Measurements from ENCODE around the gene CELF4.

The CELF4 gene

DNA sequence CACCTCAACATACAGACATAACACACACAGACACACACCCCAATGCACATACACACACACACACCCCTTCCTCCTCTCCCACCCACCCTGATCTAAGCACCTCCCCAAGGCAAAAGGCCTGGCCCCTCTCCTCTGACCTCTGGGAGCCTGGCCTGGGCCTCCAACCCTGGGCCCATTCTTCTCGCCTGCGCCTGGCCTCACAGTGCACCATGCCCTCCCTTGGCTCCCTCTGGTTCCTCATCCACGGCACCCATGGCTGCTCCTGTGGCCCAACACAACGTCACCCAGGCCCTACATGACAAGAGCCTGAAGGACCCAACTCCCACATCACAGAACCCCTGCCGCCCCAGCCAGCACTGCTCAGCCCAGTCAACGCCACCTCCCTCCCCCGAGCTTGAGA is 281.3 kb downstream of the CELF4 start:
- Histone ChIP-seq H3K27me3 (ENCODE audit: insufficient read depth, low read length) (no peaks in the 10 kb centered on the region), H3K9me3 (ENCODE audit: low read length) (no peaks in the 10 kb centered on the region), H3K4me1 (ENCODE audit: insufficient read depth, low read length) (no peaks in the 10 kb centered on the region), H3K36me3 (ENCODE audit: insufficient read depth, low read length) (no peaks in the 10 kb centered on the region), H2AFZ (ENCODE audit: low read depth, low read length) (no peak overlapping the region), H3K4me3 (ENCODE audit: low read length) (no peak overlapping the region)

DNA sequence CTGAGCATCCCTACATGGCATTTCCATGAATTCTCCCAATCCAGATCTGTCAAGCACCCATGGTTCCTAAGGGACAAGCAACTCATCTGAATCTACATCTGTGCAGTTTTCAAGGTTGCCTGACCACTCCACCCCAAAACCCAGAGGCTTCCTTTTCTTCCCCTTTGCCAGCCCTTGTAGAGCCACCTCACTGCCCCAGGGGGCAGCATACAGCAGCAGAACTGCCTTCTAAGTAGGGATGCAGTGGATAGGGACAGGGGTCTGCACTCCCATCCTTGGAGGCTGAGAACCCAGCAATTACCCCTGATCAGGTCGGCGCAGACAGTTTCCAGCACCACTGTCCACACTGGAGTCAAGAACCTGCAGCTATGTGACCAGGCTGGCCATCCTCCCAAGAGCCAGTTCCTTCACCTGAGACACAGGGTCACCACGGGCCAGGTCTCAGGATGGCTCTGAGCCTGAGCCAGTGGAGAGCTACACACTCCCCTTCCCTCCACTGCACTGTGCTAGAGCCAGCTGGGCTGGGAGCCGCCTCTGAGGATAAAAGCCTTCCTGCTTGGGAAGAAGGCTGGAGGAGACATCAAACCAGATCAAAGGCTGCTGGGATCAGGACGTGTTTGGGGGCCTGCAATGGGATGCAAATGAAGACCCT is 283.1 kb downstream of the CELF4 start:
- Histone ChIP-seq H3K4me3 (ENCODE audit: low read length) (no peak overlapping the region), H3K27me3 (ENCODE audit: insufficient read depth, low read length) (no peaks in the 10 kb centered on the region), H3K36me3 (ENCODE audit: insufficient read depth, low read length) (no peaks in the 10 kb centered on the region), H3K4me1 (ENCODE audit: insufficient read depth, low read length) (peaks cover 2% of the 10 kb centered on the region), H3K9me3 (ENCODE audit: low read length) (no peaks in the 10 kb centered on the region), H2AFZ (ENCODE audit: low read depth, low read length) (no peak overlapping the region)

DNA sequence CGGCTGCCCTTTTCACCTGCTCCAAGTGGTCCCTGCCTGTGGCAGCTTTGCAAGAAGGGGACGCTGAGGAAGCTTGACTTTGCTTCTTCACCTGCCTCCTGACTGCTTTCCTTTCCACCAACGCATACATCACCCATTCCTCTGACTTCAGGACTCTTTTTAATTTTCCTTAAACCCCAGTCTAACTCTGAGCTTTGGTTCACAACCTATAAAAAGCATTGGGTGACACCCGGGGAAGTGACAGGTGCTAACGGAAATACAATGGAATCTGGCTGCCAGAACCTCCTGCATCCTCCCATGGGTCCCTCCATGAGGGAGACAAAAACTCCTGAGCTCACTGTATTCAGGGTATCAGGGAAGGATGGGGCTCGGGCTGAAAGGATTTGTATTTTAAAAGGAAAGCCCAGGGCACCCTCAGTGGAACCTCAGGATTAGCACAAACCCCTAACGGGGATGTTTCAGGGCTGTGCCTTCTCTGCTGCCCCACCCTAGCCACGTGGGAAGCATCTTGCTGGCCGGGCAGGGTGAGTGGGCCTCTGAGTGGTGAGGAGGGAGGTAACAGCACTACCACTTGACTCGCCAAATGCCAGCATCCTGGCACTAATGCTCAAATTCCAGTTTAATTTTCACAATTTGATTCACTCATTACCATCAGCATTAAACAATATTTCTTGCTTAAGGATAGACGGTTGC is 284.8 kb downstream of the CELF4 start:
- H3K4me1 ChIP-seq (ENCODE audit: insufficient read depth, low read length): peaks cover 5% of the 10 kb centered on the region
- no peaks in the 10 kb centered on the region for H3K9me3 ChIP-seq (ENCODE audit: low read length)
- no peaks in the 10 kb centered on the region for H3K27me3 ChIP-seq (ENCODE audit: insufficient read depth, low read length)
- H3K36me3 ChIP-seq (ENCODE audit: insufficient read depth, low read length): no peaks in the 10 kb centered on the region
- H3K4me3 ChIP-seq (ENCODE audit: low read length): no peak overlapping the region
- no peak overlapping the region for H2AFZ ChIP-seq (ENCODE audit: low read depth, low read length)

DNA sequence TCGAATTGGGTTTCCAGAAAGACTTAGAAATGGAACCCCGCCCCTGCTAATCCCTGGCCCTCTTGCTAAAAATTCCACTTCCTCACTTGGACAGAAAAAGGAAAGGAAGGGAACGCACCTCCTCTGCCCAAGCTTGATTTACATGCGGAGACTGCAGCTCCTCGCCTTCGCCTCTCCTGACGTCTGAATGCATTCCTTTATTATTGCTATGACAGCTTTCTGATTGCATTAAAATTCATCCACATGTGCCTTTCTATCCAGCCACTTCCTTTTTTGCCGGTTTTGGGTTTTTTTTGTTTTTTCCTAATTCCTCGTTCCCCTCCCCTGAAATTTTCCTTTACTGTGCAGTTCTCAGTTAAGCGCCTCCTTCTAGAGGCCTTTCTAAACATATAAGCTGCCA is 287.8 kb downstream of the CELF4 start:
- H3K4me1 ChIP-seq (ENCODE audit: insufficient read depth, low read length): peaks cover 5% of the 10 kb centered on the region
- H2AFZ ChIP-seq (ENCODE audit: low read depth, low read length): no peak overlapping the region
- H3K4me3 ChIP-seq (ENCODE audit: low read length): no peak overlapping the region
- H3K9me3 ChIP-seq (ENCODE audit: low read length): no peaks in the 10 kb centered on the region
- H3K36me3 ChIP-seq (ENCODE audit: insufficient read depth, low read length): no peaks in the 10 kb centered on the region
- H3K27me3 ChIP-seq (ENCODE audit: insufficient read depth, low read length): no peaks in the 10 kb centered on the region

DNA sequence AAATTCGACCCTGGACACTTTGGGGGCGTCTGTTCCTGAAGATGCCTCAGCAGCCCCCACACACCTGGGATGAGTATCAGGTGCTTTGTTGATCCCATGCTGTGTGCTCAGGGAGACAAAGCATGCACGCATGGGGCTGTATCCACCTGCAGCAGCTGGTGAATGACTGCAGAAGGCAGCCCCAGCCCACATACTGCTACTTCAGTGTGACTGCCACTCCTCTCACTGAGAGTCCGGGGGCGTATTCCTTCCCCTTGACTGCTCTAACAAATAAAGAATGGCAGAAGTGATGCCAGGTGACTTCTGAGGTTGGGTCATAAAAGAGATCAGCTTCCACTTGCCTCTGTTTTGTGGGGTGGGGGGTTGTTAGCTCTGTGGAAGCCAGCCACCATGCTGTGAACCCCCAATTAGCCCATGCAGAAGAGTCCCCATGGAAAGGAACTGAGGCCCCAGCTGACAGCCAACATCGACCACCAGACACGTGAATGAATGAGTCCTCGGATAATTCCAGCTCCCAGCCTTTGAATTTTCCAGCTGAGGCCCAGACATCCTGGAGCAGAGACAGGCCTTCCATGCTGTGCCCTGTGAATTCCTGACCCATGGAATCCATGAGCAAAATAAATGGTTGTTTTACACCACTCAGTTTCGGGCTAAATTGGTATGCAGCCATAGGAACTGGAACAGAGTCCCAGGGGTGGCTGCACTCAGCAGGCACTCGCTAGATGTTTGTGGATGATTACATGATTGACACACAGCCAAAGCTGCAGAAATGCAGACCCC is 289.3 kb downstream of the CELF4 start:
- H3K36me3 ChIP-seq (ENCODE audit: insufficient read depth, low read length): no peaks in the 10 kb centered on the region
- H2AFZ ChIP-seq (ENCODE audit: low read depth, low read length): no peak overlapping the region
- peaks cover 5% of the 10 kb centered on the region for H3K4me1 ChIP-seq (ENCODE audit: insufficient read depth, low read length)
- H3K27me3 ChIP-seq (ENCODE audit: insufficient read depth, low read length): no peaks in the 10 kb centered on the region
- no peaks in the 10 kb centered on the region for H3K9me3 ChIP-seq (ENCODE audit: low read length)
- H3K4me3 ChIP-seq (ENCODE audit: low read length): no peak overlapping the region

DNA sequence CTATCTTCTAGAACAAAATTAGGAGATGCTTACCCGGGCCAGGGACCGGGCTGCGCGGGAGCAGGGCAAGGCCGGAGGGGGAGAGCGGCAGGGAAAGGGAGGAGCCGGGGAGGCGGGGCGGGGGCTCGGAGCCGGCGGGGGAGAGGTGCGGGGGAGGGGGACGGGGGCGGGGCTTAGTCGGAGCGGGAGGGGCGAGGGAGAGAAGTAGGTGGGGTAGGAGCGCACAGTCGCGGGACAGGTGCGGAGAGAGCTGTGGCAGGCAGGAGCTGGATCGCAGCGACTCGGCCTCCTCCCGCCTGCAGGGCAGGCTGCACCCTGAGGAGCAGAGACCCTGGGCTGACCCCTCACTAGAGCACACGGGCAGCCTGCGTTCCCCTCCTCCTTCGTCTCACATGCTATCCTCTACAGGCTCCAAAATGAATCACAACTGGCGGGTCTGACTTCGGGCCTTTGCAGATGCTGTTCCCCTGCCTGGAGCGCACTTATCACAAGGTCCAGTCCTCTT is 290.3 kb downstream of the CELF4 start:
- Histone ChIP-seq H2AFZ (ENCODE audit: low read depth, low read length) (no peak overlapping the region), H3K27me3 (ENCODE audit: insufficient read depth, low read length) (no peaks in the 10 kb centered on the region), H3K4me3 (ENCODE audit: low read length) (no peak overlapping the region), H3K9me3 (ENCODE audit: low read length) (no peaks in the 10 kb centered on the region), H3K4me1 (ENCODE audit: insufficient read depth, low read length) (peaks cover 5% of the 10 kb centered on the region), H3K36me3 (ENCODE audit: insufficient read depth, low read length) (no peaks in the 10 kb centered on the region)

DNA sequence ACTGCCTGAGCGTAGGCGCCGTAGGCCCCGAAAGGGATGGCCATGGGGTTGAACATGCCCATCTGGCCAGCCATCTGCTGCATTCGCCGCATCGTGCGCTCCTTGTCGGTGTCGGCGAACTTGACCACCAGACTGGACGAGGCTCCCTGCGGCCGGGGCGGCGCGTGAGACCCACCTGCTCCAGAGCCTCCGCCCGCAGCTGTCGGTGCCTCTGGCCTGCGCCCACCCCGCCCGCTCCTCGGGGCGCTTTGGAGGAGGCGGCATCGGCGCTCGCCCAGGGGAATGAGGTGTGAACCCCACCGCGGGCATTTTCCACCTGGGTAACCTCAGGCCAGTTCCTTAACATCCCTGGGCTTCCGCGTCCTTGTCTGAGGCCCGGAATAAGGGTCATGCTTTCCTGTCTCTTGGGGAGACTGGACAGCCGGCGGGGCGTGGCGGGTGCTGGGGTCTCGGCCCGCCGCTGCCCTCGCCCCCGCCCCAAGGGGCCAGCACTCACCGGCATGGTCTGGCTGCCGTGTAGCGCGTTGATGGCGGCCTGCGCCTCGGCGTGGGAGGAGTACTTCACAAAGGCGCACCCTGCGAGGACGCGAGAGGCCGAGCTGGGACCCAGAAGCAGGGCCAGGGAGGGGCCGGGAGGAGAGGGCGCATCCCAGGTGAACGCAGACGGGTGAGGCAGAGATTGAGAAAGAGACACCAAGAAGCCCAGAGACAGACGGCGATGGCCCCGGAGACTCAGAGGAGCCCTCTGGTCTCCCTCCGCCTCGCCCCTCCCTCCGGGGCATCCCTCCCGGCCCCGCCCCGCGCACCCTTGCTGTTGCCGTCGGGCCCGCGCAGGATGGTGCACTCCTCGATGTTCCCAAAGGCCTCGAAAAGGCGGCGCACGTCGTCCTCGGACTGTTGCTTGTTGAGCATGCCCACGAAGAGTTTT is 291.0 kb downstream of the CELF4 start:
- H3K27me3 ChIP-seq (ENCODE audit: insufficient read depth, low read length): no peaks in the 10 kb centered on the region
- H3K9me3 ChIP-seq (ENCODE audit: low read length): no peaks in the 10 kb centered on the region
- no peak overlapping the region for H3K4me3 ChIP-seq (ENCODE audit: low read length)
- no peak overlapping the region for H2AFZ ChIP-seq (ENCODE audit: low read depth, low read length)
- no peaks in the 10 kb centered on the region for H3K36me3 ChIP-seq (ENCODE audit: insufficient read depth, low read length)
- peaks cover 5% of the 10 kb centered on the region for H3K4me1 ChIP-seq (ENCODE audit: insufficient read depth, low read length)

DNA sequence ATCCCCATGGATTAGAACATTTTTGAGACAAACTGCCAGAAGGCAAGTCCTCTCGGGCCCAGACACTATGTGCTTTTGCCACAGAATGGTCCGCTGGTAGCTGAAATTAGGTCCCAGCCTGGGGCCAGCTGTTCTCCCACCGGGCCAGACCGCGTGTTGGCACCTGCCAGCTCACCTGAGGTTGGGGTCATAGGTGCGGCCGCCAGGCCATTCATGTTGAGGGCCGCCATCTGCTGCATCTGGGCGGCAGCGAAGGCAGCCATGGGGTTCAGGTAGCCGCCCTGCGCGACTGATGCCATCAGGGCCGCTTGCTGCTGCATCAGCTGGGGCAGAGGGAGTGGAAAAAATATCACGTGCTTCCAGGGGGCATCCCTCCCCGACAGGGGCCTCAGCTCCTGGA is 292.8 kb downstream of the CELF4 start:
- Histone ChIP-seq H3K4me1 (ENCODE audit: insufficient read depth, low read length) (peaks cover 5% of the 10 kb centered on the region), H3K4me3 (ENCODE audit: low read length) (no peak overlapping the region), H3K36me3 (ENCODE audit: insufficient read depth, low read length) (no peaks in the 10 kb centered on the region), H3K27me3 (ENCODE audit: insufficient read depth, low read length) (no peaks in the 10 kb centered on the region), H3K9me3 (ENCODE audit: low read length) (no peaks in the 10 kb centered on the region), H2AFZ (ENCODE audit: low read depth, low read length) (no peak overlapping the region)

DNA sequence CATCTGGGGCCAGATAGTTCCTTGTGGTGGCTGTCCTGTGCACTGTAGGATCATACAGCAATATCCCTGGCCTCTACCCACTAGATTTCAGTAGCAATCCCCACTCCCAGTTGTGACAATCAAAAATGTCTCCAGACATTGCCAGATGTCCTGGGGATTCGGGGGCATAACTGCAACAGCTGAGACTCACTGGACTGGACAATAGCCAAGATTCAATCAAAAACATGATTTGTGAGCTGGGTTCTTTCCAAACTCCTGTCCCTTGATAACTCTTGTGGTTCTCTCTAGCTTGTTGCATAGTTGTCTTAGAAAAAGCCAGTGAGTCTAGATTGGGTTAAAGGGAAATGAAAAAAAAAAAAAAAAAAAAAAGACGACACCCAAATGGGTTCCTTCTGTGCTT is 293.4 kb downstream of the CELF4 start:
- Histone ChIP-seq H3K4me3 (ENCODE audit: low read length) (no peak overlapping the region), H2AFZ (ENCODE audit: low read depth, low read length) (no peak overlapping the region), H3K36me3 (ENCODE audit: insufficient read depth, low read length) (no peaks in the 10 kb centered on the region), H3K9me3 (ENCODE audit: low read length) (no peaks in the 10 kb centered on the region), H3K27me3 (ENCODE audit: insufficient read depth, low read length) (no peaks in the 10 kb centered on the region), H3K4me1 (ENCODE audit: insufficient read depth, low read length) (peaks cover 2% of the 10 kb centered on the region)

DNA sequence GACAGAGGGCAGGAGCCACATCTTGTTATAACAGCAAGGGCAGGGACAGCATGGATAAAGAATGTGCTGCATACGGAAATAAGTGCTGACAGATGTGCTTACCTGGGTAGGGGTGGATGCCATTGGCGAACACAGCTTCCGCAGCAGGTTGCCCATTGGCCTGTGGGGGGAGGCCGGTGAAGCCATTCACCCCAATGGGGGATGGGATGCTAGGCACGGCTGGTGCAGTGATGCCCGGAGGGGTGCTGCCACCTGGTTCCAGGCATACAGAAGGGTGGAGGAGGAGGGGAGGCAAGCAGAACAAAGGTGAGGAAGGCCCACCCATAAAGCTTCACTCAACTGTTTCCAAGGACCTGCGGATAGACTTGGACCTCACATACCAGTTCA is 294.9 kb downstream of the CELF4 start:
- no peaks in the 10 kb centered on the region for H3K27me3 ChIP-seq (ENCODE audit: insufficient read depth, low read length)

DNA sequence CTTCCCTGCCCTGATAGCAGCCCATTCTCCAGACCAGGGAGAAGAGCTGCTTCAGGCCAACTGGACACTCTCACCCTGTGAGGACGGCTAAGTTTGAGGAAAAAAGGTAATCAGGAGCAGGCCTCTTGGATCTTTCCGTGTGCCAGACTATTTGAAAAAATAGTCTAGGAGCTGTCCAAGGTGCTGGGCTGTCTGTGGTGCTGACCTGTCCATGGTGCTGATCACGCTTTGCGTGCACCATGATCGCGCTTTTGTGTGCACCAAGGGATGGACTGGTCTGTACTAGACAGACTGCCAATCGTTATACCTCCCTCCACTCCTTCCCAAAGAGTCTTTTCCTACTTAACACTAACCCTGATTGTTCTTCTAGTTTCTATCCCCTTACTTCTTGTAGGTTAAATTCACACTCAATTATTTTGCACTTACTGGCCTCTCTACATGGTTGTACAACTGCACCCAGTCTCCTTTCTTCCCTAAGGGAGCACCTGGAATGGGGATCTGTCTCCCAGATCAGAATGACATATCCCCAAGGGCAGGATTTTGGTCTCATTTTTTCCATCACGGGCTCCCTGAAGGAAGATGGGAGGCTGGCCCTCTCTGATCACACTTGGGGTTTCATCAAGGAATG is 295.4 kb downstream of the CELF4 start:
- H3K27me3 ChIP-seq (ENCODE audit: insufficient read depth, low read length): no peaks in the 10 kb centered on the region
- H3K36me3 ChIP-seq (ENCODE audit: insufficient read depth, low read length): no peaks in the 10 kb centered on the region
- no peaks in the 10 kb centered on the region for H3K4me1 ChIP-seq (ENCODE audit: insufficient read depth, low read length)
- no peak overlapping the region for H2AFZ ChIP-seq (ENCODE audit: low read depth, low read length)
- no peaks in the 10 kb centered on the region for H3K9me3 ChIP-seq (ENCODE audit: low read length)
- no peak overlapping the region for H3K4me3 ChIP-seq (ENCODE audit: low read length)

More for the DNA sequence above, 294.9 kb downstream of the CELF4 start:
- Histone ChIP-seq H3K9me3 (ENCODE audit: low read length) (no peaks in the 10 kb centered on the region), H3K4me1 (ENCODE audit: insufficient read depth, low read length) (no peaks in the 10 kb centered on the region), H2AFZ (ENCODE audit: low read depth, low read length) (no peak overlapping the region), H3K36me3 (ENCODE audit: insufficient read depth, low read length) (no peaks in the 10 kb centered on the region), H3K4me3 (ENCODE audit: low read length) (no peak overlapping the region)

DNA sequence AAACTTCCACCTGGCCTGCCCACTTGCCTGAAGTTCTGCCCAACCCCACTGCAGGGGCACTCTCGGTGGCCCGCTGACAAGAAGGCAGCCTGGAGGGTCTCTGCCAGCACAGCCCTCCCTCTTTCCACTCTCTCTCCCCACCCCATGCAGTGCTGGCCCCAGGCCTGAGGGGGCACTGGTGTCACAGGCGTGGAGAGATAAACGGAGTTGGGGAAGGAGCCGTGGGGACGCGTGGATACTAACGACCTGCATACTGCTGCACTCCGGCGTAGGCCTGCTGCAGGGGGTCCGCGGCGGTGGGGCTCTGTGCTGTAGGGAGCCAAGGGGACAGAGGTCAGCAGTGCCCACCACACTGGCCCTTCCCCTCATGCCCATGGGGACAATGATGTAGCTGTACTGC is 299.3 kb downstream of the CELF4 start:
- Histone ChIP-seq H3K4me3 (ENCODE audit: low read length) (no peak overlapping the region), H2AFZ (ENCODE audit: low read depth, low read length) (no peak overlapping the region), H3K4me1 (ENCODE audit: insufficient read depth, low read length) (no peaks in the 10 kb centered on the region), H3K9me3 (ENCODE audit: low read length) (no peaks in the 10 kb centered on the region), H3K36me3 (ENCODE audit: insufficient read depth, low read length) (no peaks in the 10 kb centered on the region), H3K27me3 (ENCODE audit: insufficient read depth, low read length) (peaks cover 7% of the 10 kb centered on the region)

Data from neuron (in vitro differentiated cells).